ENCODE results near the gene HOMEZ.
"Not testable (repeated sequence)": the region's sequence is repeated elsewhere in the genome, so short reads cannot be mapped to it uniquely, and the experiment has no call there.

- not testable (repeated sequence) for TF ChIP-seq CTCF, POLR2A (IDR thresholded peaks at IDR 0.05)
Observed at GRCh38 chr14:23241061-23241715, 44.7 kb downstream of the HOMEZ start.

All from ovary (tissue), 3 donors.